Ishikawa (cell line): ENCODE data around the gene ZNF783.

Experiments
- CEBPB ChIP-seq: IDR thresholded peaks from 2 replicates; pipeline ENCODE4 v1.6.1; 2012
- CREB1 ChIP-seq: IDR thresholded peaks from 2 replicates; pipeline ENCODE4 v1.6.1; 2012; ENCODE audit warnings: low read depth
- EGR1 ChIP-seq: IDR thresholded peaks from 2 replicates; pipeline ENCODE4 v1.6.1; 2012
- EP300 ChIP-seq: IDR thresholded peaks from 2 replicates; pipeline ENCODE4 v1.6.1; 2012; ENCODE audit warnings: borderline replicate concordance
- FOXM1 ChIP-seq: IDR thresholded peaks from 2 replicates; pipeline ENCODE4 v1.6.1; 2012; ENCODE audit warnings: low read depth, borderline replicate concordance
- MAX ChIP-seq: IDR thresholded peaks from 2 replicates; pipeline ENCODE4 v1.6.1; 2012
- NFIC ChIP-seq: IDR thresholded peaks from 2 replicates; pipeline ENCODE4 v1.6.1; 2012
- RAD21 ChIP-seq: IDR thresholded peaks from 2 replicates; pipeline ENCODE4 v1.6.1; 2012; ENCODE audit warnings: low read depth
- REST ChIP-seq: IDR thresholded peaks from 2 replicates; pipeline ENCODE4 v1.6.1; 2012; ENCODE audit warnings: low read depth, mild to moderate bottlenecking
- TAF1 ChIP-seq: IDR thresholded peaks from 2 replicates; pipeline ENCODE4 v1.6.1; 2012; ENCODE audit warnings: low read depth, mild to moderate bottlenecking
- TCF12 ChIP-seq: IDR thresholded peaks from 2 replicates; pipeline ENCODE4 v1.6.1; 2012; ENCODE audit warnings: low read depth
- TEAD4 ChIP-seq: IDR thresholded peaks from 2 replicates; pipeline ENCODE4 v1.6.1; 2012
- USF1 ChIP-seq: IDR thresholded peaks from 2 replicates; pipeline ENCODE4 v1.6.1; 2012
- YY1 ChIP-seq: IDR thresholded peaks from 2 replicates; pipeline ENCODE4 v1.6.1; 2012; ENCODE audit warnings: low read depth
- ZBTB7A ChIP-seq: IDR thresholded peaks from 2 replicates; pipeline ENCODE4 v1.6.1; 2012; ENCODE audit warnings: low read depth

ZNF783 gene

GRCh38 chr7:149294634-149295480 is 32.9 kb downstream of the ZNF783 start:
- TF ChIP-seq CEBPB (no peak), EP300 (no peak), MAX (no peak), TEAD4 (no peak), ZBTB7A (no peak), RAD21 (no peak), NFIC (no peak), EGR1 (no peak), YY1 (no peak), REST (no peak), TCF12 (no peak), CREB1 (no peak), USF1 (no peak), FOXM1 (no peak), TAF1 (no peak)

- TF ChIP-seq NFIC (no peak), TCF12 (no peak), CREB1 (no peak), FOXM1 (no peak), TEAD4 (no peak), ZBTB7A (no peak), TAF1 (no peak), USF1 (no peak), RAD21 (no peak), EP300 (no peak), CEBPB (no peak), EGR1 (no peak)
Measured at GRCh38 chr7:149295481-149295850, 33.5 kb downstream of the ZNF783 start.

- no peak for TF ChIP-seq MAX
- no peak for TF ChIP-seq NFIC
- no peak for TF ChIP-seq REST
- no peak for TF ChIP-seq TAF1
- no peak for TF ChIP-seq FOXM1
- TF ChIP-seq ZBTB7A, result no peak
- no peak for TF ChIP-seq TEAD4
- TF ChIP-seq EP300, result no peak
- TF ChIP-seq EGR1, result no peak
- no peak for TF ChIP-seq USF1
- no peak for TF ChIP-seq CREB1
- no peak for TF ChIP-seq CEBPB
- no peak for TF ChIP-seq RAD21
- no peak for TF ChIP-seq YY1
- TF ChIP-seq TCF12, result no peak
Measured at GRCh38 chr7:149296368-149296767, 34.4 kb downstream of the ZNF783 start.

GRCh38 chr7:149297034-149297755 is 35.2 kb downstream of the ZNF783 start:
- TF ChIP-seq REST, result no peak
- TF ChIP-seq TEAD4, result no peak
- no peak for TF ChIP-seq USF1
- TF ChIP-seq TAF1, result no peak
- TF ChIP-seq EP300, result no peak
- no peak for TF ChIP-seq NFIC
- no peak for TF ChIP-seq MAX
- TF ChIP-seq CREB1, result no peak
- no peak for TF ChIP-seq ZBTB7A
- no peak for TF ChIP-seq YY1
- TF ChIP-seq CEBPB, result no peak
- no peak for TF ChIP-seq EGR1
- TF ChIP-seq FOXM1, result no peak
- no peak for TF ChIP-seq TCF12
- TF ChIP-seq RAD21, result no peak
